Activated CD8-positive, alpha-beta memory T cell treated with anti-CD3 and anti-CD28 coated beads, Interleukin-2, amount 50 U/mL, for 24 hours (primary cell): Measurements from ENCODE around the gene SH3BGRL.

Experiments used
- DNase-seq: peaks from one replicate; pipeline ENCODE4 v3.0.0-alpha.2; 2020; ENCODE audit errors: extremely low read depth

The SH3BGRL gene

DNA sequence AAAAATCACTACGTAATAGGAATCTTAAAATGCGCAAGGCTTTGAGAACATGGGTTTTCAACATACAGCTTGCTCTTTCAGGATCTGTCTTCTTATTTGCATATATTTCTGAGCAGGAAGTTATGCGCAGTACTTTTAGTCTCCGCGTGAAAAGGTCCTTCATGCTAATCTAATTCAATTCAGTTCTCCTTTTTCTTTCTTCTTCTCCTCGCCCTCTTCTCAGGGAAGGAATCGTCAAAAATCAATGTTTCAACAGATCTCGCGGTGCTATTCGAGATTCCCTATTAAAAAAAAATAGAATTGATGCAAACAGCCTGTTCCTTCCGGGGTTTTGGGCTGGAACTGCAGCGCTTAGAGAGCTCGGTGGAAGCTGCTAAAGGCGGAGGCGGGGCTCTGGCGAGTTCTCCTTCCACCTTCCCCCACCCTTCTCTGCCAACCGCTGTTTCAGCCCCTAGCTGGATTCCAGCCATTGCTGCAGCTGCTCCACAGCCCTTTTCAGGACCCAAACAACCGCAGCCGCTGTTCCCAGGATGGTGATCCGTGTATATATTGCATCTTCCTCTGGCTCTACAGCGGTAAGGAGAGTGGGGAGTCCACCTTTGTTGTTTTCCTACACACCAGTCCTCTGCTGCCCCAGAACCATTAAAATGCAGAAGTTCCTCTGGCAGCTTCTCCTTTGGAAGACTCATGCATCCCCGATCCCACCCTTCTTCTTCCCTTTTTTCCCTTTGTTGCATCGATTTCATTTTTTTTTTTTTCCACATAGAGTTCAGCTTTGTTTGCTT, at the start of gene SH3BGRL, which contains the start of gene HMGN5:
Gene SH3BGRL, plus strand, starts transcription at position 432 of the 785 bp plus-strand sequence. Its CDS starts 99 bp downstream, at position 531.
Gene HMGN5, minus strand, starts transcription at position 243 of the 785 bp plus-strand sequence. CDS start 80,364 bp downstream, outside the sequence.
- peak; percentile 10 for DNase-seq

DNA sequence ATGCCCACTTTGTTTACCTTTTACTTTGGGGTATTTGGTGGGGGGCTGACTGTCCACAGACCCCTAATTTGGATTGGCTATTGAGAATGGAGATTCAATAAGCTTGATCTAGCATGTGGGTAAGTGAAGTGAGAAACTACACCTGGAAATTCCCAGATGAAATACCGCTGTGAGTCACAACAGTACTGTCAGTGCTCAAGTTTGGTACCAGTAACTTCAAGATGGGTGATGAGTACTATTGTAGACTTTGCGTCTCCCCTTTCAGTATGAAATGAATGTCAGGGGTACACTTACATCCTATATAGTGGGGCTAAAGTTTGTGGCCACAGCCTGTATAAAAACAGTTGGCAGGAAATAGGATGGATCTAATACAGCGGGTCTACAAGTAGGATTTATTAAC, 33.5 kb upstream of the SH3BGRL start:
- no peak for DNase-seq

DNA sequence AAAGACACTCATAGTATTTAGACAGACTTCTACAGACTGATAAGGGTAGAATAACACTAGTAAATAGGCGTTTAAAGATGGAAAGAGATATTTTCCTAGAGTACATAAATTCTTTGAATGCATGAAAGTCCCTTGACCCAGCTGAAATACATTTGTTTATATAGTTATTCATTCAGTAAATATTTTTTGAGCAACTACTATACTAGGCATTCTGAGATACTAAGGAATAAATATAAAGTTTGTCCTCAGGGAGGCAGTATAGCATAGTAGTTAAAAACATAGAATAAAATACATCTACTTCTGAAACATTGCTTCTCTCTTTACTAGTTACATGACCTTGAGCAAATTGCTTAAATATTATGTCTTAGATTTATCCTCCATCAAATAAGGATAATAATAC, 27.6 kb upstream of the SH3BGRL start:
- no peak for DNase-seq

DNA sequence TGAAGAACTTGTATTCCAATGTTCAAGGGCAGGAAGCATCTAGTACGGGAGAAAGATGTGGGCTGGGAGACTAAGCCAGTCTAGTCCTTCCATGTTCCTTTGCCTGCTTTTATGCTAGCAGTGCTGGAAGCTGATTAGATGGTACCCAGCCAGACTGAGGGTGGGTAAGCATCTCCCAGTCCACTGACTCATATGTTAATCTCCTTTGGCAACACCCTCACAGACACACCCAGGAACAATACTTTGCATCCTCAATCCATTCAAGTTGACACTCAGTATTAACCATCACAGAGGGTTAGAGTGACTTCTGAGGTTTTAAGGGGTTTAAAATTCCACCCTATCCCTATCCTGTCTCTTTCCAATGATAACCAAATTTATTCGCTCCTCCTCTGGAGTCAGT, 6.6 kb upstream of the SH3BGRL start:
- DNase-seq: no peak

DNA sequence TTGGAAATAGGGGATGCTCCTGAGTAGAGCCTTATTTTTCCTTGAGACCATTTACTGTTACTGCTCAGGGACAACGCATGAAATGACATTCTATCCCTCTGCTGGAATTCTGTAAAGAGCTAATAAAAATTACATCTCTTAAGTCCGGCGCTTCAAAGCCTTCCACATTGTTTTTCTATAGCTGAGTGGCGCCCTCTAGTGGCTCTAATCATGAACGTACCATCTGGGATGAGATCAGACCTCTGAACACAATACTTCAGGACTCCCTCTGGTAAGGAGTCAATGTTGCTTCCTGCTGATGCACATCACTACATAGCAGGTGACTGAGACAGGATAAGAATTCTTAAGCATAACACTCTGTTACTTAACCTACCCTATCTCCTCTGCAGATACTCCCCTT, 6.2 kb upstream of the SH3BGRL start:
- peak; percentile 15 for DNase-seq

DNA sequence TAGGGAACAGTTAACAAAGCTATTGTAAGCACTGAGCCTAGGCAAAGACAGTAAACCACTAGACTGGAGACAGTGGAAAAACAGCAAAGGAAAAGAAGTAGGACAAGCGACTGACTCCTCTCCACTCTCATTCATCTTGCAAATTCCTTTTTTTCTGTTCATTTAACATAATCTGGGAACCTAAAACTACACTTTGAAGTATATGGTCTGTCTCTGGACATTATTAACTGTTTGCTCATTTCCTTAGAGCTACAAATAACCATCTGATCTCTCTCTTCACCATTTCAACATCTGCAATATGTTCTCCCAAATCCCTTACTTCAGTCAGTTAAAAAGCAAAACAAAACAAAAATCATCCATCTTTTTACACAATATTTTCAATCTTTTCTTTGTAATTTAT, 831 bp upstream of the SH3BGRL start:
- no peak for DNase-seq

DNA sequence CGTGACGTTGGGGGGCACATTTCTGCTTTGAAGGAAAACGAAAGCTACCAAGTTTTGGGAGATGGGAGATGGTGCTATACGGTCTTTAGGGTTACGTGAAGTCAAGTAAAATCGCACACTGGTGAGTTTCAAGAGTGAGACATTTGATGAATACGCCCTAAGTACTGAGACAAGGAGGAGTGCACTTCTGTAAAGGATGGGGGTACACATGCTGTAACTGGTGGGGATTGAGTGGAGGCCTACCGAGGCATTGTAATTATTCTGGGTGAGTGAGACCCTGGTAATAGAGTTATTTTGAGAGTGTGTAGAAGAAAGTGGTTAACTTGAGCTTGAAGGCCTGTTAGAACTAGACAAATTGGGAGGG, 536 bp downstream of the SH3BGRL start:
- no peak for DNase-seq

DNA sequence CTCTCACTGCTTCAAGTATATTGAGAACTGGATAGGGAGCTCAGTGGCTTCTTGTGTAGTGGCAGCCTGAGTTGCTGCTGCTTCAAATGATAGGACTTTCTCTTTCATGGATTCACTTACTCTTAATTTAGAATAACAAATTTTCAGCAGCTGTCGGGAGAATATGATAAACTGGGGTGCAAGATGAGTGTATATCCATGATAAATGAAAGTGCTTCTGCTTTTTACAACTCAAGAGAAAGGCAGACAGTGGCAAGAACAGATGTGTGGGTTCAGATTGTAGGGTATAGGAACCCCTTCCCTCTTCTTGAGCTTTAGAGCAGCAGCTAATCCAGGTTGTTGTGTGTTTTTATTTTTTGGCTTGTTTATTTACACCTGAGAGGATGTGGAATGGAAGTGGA, 1.0 kb downstream of the SH3BGRL start:
- no peak for DNase-seq

DNA sequence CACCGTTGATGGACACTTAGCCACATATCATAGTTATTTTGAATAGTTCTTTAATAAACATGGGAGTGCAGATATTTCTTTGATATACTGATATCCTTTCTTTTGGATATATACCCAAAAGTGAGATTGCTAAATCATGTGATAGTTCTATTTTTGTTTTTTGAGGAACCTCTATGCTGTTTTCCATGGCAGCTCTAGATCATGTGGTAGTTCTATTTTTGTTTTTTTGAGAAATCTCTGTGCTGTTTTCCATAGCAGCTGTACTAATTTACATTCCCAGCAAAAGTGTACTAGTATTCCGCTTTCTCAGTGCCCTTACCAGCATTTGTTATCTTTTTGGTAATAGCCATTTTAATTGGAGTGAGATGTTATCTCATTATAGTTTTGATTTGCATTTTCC, 3.6 kb downstream of the SH3BGRL start:
- DNase-seq: no peak

DNA sequence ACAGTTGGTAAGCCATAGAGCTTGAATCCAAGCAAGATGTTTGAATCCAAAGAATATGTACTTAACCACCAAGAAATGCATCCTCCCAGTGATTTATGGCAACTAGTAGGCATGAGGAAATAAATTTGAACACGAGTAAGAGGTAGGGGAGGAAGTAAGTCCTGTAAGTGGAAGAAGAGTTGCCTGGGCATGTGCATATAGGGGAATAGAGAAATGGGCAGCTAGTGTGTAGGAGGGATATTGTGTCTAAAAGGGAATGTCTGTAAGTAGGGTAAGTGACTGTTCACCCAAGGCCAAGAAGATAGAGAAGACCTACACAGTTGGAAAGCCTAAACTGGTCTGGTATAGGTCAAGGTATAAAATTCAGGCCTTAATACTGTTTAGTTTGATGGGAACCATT, 4.6 kb downstream of the SH3BGRL start:
- no peak for DNase-seq

DNA sequence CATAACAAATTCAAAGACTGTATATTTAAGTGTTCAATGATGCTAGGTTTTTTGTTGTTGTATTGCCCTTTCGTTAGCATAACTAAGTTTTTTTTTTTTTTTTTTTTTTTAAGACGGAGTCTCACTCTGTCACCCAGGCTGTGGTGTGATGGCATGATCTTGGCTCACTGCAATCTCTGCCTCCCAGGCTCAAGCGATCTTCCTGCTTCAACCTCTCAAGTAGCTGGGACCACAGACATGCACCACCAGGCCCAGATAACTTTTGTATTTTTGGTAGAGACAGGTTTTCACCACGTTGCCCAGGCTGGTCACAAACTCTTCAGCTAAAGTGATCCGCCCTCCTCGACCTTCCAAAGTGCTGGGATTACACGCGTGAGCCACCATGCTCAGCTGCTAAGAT, 7.0 kb downstream of the SH3BGRL start:
- DNase-seq: no peak

DNA sequence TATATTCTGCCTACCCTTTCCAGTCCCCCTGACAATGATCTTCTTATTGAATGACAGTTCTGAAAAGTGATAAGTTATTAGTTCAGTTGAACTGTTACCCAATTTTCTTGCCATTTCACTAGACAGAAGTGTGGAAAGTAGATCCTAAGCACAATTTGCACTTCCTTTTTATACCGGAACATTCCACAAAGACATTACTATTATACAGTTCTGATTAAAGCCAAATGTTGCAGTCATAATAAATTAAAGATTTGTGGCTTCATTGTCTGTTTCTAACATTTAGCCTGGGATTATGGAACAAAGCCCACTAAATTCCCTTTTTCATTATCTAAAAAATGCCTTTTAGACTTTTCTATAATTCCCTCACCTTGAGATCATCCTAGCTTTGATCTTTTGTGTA, 13.8 kb downstream of the SH3BGRL start:
- no peak for DNase-seq

DNA sequence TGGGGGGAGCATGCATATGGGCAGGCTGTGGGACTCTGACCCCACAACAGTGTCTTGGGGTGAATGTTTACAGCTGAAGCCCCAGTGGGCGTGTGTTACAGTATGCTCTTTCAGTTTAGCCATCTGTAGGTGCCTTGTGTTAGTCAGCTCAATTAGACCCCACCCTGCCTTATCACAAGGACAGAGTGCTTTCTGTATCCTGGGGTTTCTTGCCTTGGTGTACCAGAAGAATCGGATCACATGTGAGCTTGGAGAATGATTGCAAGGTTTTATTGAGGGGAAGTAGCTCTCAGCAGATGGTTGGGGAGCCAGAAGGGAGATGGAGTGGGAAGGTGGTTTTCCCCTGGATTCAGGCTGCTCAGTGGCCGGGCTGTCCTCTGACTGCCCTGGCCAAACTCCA, 27.3 kb downstream of the SH3BGRL start:
- DNase-seq: no peak

DNA sequence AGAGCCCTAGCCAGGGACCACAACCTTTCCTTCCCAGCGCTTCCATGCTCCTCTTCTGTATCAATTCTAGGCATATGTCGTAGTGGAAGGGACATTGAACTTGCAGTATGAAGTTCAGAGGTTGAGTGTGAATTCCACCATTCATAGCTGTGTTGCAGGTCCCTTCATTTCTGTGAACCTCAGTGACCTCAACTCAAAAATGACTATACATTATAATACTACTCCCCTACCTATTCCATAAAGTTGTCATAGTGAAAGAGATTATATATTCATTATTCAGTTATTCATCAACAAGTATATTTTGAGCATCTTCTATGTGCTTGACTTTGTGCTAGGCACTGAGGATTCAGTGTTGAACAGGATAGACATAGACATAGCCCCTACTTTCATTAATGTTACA, 28.0 kb downstream of the SH3BGRL start:
- DNase-seq: no peak

DNA sequence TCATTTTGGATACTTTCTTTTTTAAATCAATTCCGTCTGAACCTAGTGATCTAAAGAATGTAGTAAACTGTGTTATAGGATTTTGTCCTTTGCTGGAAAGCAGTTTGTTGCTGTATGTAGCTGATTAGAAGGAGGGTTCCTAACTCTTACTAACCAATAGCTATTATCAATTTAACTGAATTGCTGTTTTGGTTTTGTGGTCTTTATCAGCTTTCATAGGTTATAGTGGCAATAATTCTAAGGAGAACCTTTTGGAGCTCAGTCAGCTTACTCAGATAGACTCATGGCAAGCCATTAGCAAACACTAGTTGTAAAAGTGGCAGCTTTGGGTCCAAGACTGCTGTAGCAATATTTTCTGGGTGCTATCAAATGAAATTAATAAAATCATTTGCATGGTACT, 29.6 kb downstream of the SH3BGRL start:
- DNase-seq: no peak

DNA sequence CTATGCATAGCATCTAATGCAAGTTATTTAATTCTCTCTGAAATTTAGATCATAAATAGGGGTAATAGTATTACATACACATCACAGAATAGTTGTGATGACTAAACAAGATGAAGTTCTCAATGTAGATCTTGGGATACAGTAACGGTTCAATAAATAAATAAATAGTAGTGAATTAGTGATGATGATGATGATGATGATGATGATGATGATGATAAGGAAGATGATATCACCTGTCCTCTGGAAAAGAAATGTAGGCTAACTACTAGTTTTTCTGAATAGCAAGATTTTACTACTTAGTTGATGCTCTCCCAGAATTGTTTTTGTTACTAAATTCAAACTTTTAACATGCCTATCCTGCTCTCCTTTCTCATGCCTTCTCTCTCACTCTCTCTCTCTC, 30.3 kb downstream of the SH3BGRL start:
- no peak for DNase-seq

DNA sequence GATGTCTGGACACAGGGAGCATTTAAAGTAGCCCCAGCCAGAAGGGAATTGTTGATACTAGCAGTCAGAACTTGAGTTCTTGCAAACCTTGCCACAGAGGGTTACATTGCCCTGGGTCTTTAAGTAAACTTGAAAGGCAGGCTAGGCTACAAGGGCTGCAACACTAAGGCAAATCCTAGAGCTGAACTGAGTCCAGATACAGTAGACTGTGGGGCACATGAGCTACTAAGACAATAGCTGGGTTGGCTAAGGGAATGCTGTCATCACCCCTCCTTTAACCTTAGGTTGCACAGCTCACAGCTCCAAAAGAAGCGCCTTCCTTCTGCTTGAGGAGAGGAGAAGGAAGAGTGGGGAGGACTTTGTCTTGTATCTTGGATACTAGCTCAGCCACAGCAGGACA, 35.6 kb downstream of the SH3BGRL start:
- no peak for DNase-seq

DNA sequence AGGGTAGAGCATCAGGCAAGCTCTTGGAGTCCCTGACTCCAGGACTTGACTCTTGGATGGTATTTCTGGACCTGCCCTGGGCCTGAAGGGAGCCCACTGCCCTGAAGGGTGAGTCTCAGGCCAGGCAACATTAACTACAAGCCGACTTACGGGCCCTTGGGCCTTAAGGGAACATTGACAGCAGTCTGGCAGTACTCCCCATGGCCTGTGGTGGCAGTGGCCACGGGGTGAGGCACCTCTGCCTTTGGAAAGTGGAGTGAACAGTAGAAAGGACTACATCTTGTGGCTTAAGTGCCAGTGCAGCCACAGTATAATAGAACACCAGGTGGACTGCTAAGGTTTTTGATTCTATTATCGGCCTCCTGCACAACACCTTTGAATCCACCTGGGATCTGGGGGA, 36.3 kb downstream of the SH3BGRL start:
- DNase-seq: no peak

DNA sequence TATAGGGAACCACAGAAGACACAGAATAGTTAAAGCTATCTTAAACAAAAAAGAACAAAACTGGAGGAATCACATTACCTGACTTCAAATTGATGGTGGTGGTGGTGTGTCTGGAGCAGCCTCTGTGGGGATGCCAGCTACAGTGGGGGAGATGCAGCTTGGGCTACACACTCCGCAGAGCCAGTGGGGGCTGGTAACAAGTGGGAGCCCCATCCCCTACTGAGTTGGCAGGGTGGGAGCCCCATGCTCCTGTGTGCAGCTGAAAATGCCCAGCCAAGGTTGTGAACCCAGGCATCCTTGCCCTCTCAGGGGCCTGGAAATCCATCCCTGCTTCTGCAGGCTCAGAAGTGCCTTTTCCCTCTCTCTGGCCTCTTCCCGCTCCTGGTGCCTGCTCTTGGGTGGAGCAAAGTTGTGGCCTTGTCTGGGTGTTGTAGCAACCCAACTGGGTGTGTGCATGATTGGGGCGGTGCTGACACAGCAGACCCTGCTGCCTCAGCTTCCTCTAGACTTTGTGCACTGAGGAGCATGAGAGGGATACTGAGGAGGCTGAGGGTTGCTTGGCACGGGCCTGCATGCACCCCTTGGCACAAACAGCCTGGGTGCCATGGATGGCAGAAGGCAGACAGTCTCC, 38.9 kb downstream of the SH3BGRL start:
- no peak for DNase-seq

DNA sequence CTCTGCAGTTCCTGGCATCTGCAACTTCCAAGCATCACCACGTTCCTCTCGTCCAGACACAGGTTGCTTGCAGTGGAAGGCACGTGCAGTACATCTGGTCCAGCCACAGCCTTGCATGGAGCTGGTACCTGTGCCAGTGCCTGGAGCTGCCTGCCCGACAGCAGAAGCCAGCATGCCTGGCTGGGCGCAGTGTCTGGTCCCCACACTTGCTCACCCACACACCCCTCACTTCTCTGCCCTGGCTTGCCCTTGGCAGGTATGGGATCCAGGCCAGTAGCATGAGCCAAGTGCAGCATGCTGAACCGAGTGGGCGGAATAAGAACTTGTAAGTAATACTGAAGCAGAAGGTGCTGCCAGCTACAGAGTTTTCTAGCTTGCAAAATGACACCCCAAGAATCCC, 39.9 kb downstream of the SH3BGRL start:
- no peak for DNase-seq

DNA sequence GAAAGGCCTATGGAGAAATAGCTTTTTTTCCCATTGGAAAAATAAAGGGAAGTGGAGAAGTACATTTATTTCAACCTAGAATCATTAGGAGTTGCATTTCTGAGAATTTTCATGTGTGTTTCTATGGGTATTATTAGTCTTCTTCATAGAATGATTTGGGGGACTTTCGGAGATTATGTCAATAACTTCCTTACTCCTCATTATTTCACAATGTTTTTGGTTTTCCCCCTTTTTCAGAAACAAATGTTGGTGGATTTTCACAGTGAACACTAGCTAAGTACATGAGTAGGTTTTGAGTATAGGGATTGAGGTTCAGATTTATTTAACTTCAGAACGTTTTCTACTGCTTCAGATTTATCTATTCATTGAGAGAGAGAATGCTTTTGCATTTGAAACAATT, 54.0 kb downstream of the SH3BGRL start:
- no peak for DNase-seq

DNA sequence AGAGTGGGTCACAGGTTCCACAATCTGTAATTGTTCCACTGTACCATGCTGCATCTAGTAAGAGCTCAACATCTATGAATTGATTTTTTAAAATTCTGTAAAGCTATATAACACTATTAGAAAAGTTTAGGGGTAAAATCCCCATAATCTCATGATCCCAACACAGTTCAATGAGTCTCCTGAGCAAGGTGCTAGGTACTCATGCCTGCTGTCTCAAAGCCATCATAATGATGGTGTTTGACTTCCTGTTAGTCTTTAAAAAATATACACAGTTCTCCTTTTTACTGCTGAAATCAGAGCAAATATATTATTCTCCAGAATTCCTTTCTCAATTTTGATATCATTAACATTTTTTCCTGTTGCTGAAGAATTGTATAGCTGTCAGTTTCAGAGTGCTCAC, 55.9 kb downstream of the SH3BGRL start:
- no peak for DNase-seq

DNA sequence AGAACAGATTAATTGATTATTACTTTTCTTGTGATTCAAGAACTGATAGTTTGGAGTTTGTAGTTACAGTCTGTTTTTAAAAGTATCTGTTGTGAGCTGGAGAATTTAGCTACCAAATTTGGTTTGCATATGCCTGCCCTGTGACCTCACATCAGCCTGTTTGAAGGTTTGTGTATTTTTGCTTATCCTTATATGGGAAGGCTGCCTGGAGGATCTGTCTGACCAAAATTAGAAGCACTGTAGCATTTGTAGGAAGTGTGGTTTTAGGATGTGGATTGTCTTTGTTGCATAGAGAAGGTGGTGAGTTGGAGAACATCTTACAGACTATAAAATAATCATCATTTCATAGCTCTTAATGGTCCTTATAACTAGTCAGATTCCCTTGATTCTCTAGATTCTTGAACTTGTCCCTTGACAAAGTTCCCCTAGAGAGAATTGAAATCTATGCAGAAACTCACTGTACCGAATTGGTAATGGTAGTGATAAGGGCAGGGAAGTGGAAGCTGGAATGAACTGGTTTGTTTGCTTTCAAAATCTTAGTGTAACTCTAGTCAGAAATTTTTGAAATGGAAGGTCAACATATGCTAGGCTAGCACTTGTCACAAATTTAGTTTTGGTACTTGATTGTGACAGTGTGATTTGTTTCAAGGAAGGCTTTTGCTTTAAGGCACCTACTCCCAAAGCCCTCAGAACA, 57.3 kb downstream of the SH3BGRL start:
- no peak for DNase-seq
